ENCODE measurements around the gene DNAH7.

- TF ChIP-seq CTCF (IDR thresholded peaks at IDR 0.05) (no peak), EZH2 (IDR thresholded peaks at IDR 0.05; ENCODE audit: borderline replicate concordance, insufficient read depth, low read depth, low read length, poor library complexity, severe bottlenecking) (no peak)
Observed at GRCh38 chr2:196076778-196077568, 8.3 kb upstream of the DNAH7 start.
